DND-41 (cell line): Measurements from ENCODE around the gene MKLN1.

ENCODE experiments used
- ATAC-seq: fragments of 200-7000 bp; cut with Tn5 transposase; 3 replicates; pipeline ENCODE4 v1.9.1; 2021; ENCODE audit warnings: low read depth; ENCODE audit not compliant: insufficient read depth
- DNase-seq: peaks from one replicate; pipeline ENCODE4 v3.0.0-alpha.2; 2020
- H2AFZ ChIP-seq: 2 replicates; pipeline ENCODE4 v1.6.0; 2012; ENCODE audit warnings: low read depth, low read length
- H3K27ac ChIP-seq: 2 replicates; pipeline ENCODE4 v1.5.1; 2012; ENCODE audit warnings: low read length, inconsistent platforms
- H3K27me3 ChIP-seq: fragments of 200-600 bp; sonication (generic); 2 replicates; pipeline ENCODE4 v1.6.0; 2012; ENCODE audit warnings: low read length, mild to moderate bottlenecking, inconsistent platforms; ENCODE audit not compliant: insufficient read depth, poor library complexity
- H3K36me3 ChIP-seq: 2 replicates; pipeline ENCODE4 v1.5.1; 2012; ENCODE audit warnings: low read length, inconsistent platforms; ENCODE audit not compliant: insufficient read depth
- H3K4me1 ChIP-seq: 2 replicates; pipeline ENCODE4 v1.5.1; 2012; ENCODE audit warnings: mild to moderate bottlenecking, low read length; ENCODE audit not compliant: insufficient read depth
- H3K4me2 ChIP-seq: 2 replicates; pipeline ENCODE4 v1.6.0; 2012; ENCODE audit warnings: mild to moderate bottlenecking, moderate library complexity, low read length, inconsistent platforms; ENCODE audit not compliant: insufficient read depth
- H3K4me3 ChIP-seq, 2 experiments: fragments of 200-600 bp in 1 of 2; shearing (Covaris generic) in 1 of 2; 2 replicates each; pipeline ENCODE4 v1.5.1; 2012 to 2016; ENCODE audit warnings: inconsistent platforms in 2 of 2, low read length in 2 of 2, mild to moderate bottlenecking in 2 of 2, low read depth in 1 of 2, moderate library complexity in 1 of 2
- H3K79me2 ChIP-seq: 2 replicates; pipeline ENCODE4 v1.6.0; 2012; ENCODE audit warnings: low read length, inconsistent platforms; ENCODE audit not compliant: insufficient read depth
- H3K9ac ChIP-seq: 2 replicates; pipeline ENCODE4 v1.6.0; 2012; ENCODE audit warnings: low read depth, mild to moderate bottlenecking, inconsistent platforms, low read length, moderate library complexity
- H3K9me3 ChIP-seq: 2 replicates; pipeline ENCODE4 v1.5.1; 2012; ENCODE audit warnings: low read length, moderate library complexity, mild to moderate bottlenecking, inconsistent platforms; ENCODE audit not compliant: insufficient read depth, severe bottlenecking
- H4K20me1 ChIP-seq: 2 replicates; pipeline ENCODE4 v1.6.0; 2012; ENCODE audit warnings: low read length; ENCODE audit not compliant: insufficient read depth
- CTCF ChIP-seq: IDR thresholded peaks from 2 replicates; pipeline ENCODE4 v1.5.1; 2012; ENCODE audit warnings: borderline replicate concordance, low read length, moderate library complexity, mild to moderate bottlenecking; ENCODE audit not compliant: poor library complexity, severe bottlenecking; ENCODE audit errors: extremely low read depth
- EZH2 ChIP-seq: IDR thresholded peaks from 3 replicates; pipeline ENCODE4 v1.6.1; 2012; ENCODE audit warnings: borderline replicate concordance, low read depth, mild to moderate bottlenecking, moderate library complexity, low read length, inconsistent platforms; ENCODE audit not compliant: severe bottlenecking

Gene MKLN1

GRCh38 chr7:131480384-131481315 is 153.0 kb downstream of the MKLN1 start:
- Histone ChIP-seq H3K4me2 (no peak overlapping the region), H3K27ac (no peak overlapping the region), H2AFZ (no peak overlapping the region), H3K79me2 (no peaks in the 10 kb centered on the region), H3K4me1 (no peaks in the 10 kb centered on the region), H3K9ac (no peak overlapping the region), H4K20me1 (no peaks in the 10 kb centered on the region), H3K27me3 (no peaks in the 10 kb centered on the region), H3K4me3 (no peak overlapping the region), H3K9me3 (no peaks in the 10 kb centered on the region), H3K36me3 (peaks cover 20% of the 10 kb centered on the region; the same call in 1 of the 2 replicates)
- ATAC-seq (no peak), DNase-seq (no peak)
- TF ChIP-seq CTCF (no peak), EZH2 (no peak)

GRCh38 chr7:131482800-131483199 is 155.1 kb downstream of the MKLN1 start:
- no peak overlapping the region for H3K4me3 ChIP-seq
- H4K20me1 ChIP-seq, result no peaks in the 10 kb centered on the region
- no peak overlapping the region for H2AFZ ChIP-seq
- no peaks in the 10 kb centered on the region for H3K79me2 ChIP-seq
- TF ChIP-seq EZH2 (no peak), CTCF (no peak)
- H3K27me3 ChIP-seq, result no peaks in the 10 kb centered on the region
- H3K9me3 ChIP-seq, result no peaks in the 10 kb centered on the region
- peaks cover 26% of the 10 kb centered on the region; the same call in 1 of the 2 replicates for H3K36me3 ChIP-seq
- H3K9ac ChIP-seq, result no peak overlapping the region
- H3K4me2 ChIP-seq, result no peak overlapping the region
- no peak for ATAC-seq
- H3K27ac ChIP-seq, result no peak overlapping the region
- H3K4me1 ChIP-seq, result no peaks in the 10 kb centered on the region
- DNase-seq, result no peak

- no peak overlapping the region for H2AFZ ChIP-seq
- no peaks in the 10 kb centered on the region for H3K27me3 ChIP-seq
- H3K4me3 ChIP-seq, result no peak overlapping the region
- no peaks in the 10 kb centered on the region for H3K4me1 ChIP-seq
- H3K9me3 ChIP-seq, result no peaks in the 10 kb centered on the region
- H3K79me2 ChIP-seq, result no peaks in the 10 kb centered on the region
- no peak overlapping the region for H3K27ac ChIP-seq
- TF ChIP-seq EZH2 (no peak), CTCF (no peak)
- H3K9ac ChIP-seq, result no peak overlapping the region
- H4K20me1 ChIP-seq, result no peaks in the 10 kb centered on the region
- no peak overlapping the region for H3K4me2 ChIP-seq
- DNase-seq (no peak), ATAC-seq (no peak)
- peaks cover 30% of the 10 kb centered on the region; the same call in 1 of the 2 replicates for H3K36me3 ChIP-seq
Measured at GRCh38 chr7:131483586-131483985, 155.9 kb downstream of the MKLN1 start.
